ENCODE data around the gene MYO15B. TPM values are rescaled to one million over a fixed set of nuclear protein-coding genes. Genes with fewer than 3 reads are reported as not detected.

MYO15B gene
- total and polyA plus RNA-seq, 2 donors (not counting 1 experiment from before 2014, with no cell fraction given): 452 to 1,019 TPM

GRCh38 chr17:75549246-75550138 is 38.1 kb upstream of the MYO15B start:
- peaks cover 3% of the 10 kb centered on the region for H3K4me1 Mint-ChIP-seq
- intact Hi-C loops (cut with micrococcal nuclease): no loop called here
- POLR2A ChIA-PET: no interaction called here
- no peaks in the 10 kb centered on the region for H3K27me3 Mint-ChIP-seq
- CTCF ChIA-PET: interaction anchor here (0.6 to 1.1 kb wide), 2 partner anchors 39 to 194 kb away, joined by 3 read pairs; no protein-coding TSS in a partner anchor
- no peak overlapping the region for H3K4me2 ChIP-seq (replicated peaks; ENCODE audit: low read depth, low read length, poor library complexity, severe bottlenecking)
- H3K27ac Mint-ChIP-seq: no peak overlapping the region
- no peak overlapping the region for H3K4me3 Mint-ChIP-seq
- H3K9me3 Mint-ChIP-seq (ENCODE audit: insufficient read depth): no peaks in the 10 kb centered on the region
- no peaks in the 10 kb centered on the region for H3K27me3 ChIP-seq (replicated peaks in 1 of 4; ENCODE audit: control extremely low read depth in 1 of 4, control insufficient read depth in 3 of 4, insufficient read depth in 4 of 4, low read length in 3 of 4)
- no peak overlapping the region for H3K9ac ChIP-seq (ENCODE audit: low read length)
- H3K4me1 ChIP-seq (ENCODE audit: control insufficient read depth in 2 of 2, insufficient read depth in 2 of 2, low read length in 2 of 2): no peaks in the 10 kb centered on the region
- H3K4me3 ChIP-seq (ENCODE audit: control extremely low read depth in 1 of 5, extremely low read depth in 1 of 5, insufficient read depth in 1 of 5, low read depth in 2 of 5, low read length in 4 of 5): no peak overlapping the region
- H3K36me3 ChIP-seq (replicated peaks in 1 of 2; ENCODE audit: control extremely low read depth in 1 of 2, control insufficient read depth in 1 of 2, extremely low read depth in 1 of 2, insufficient read depth in 2 of 2, low read length in 1 of 2): peaks cover 0 to 5% of the 10 kb centered on the region in 2 experiments
- no peaks in the 10 kb centered on the region for H3K79me2 ChIP-seq (ENCODE audit: control insufficient read depth, insufficient read depth, low read length)
- no peak for DNase-seq
- no peak overlapping the region for H3K27ac ChIP-seq (ENCODE audit: low read length in 2 of 2)
- WGBS (ENCODE audit: insufficient coverage): 87% methylated on average over 22 of the region's 22 CpGs
- TF ChIP-seq EZH2 (IDR thresholded peaks at IDR 0.05; ENCODE audit: borderline replicate concordance, insufficient read depth, low read depth, low read length, poor library complexity, severe bottlenecking): no peak
- H2AFZ ChIP-seq (ENCODE audit: insufficient read depth, low read depth, low read length, poor library complexity, severe bottlenecking): no peak overlapping the region
- no peaks in the 10 kb centered on the region for H3K9me3 ChIP-seq (ENCODE audit: control extremely low read depth in 1 of 3, control insufficient read depth in 2 of 3, insufficient read depth in 1 of 3, low read length in 2 of 3)
- no peak for ATAC-seq (ENCODE audit: low read depth)
- no peaks in the 10 kb centered on the region for H4K20me1 ChIP-seq (ENCODE audit: control insufficient read depth, insufficient read depth, low read length, poor library complexity, severe bottlenecking)

- WGBS (ENCODE audit: insufficient coverage): 100% methylated on average over 4 of the region's 4 CpGs
- DNase-seq (no peak), ATAC-seq (ENCODE audit: low read depth) (no peak)
- no peaks in the 10 kb centered on the region for H3K9me3 ChIP-seq (ENCODE audit: control extremely low read depth in 1 of 3, control insufficient read depth in 2 of 3, insufficient read depth in 1 of 3, low read length in 2 of 3)
- no peak overlapping the region for H3K4me2 ChIP-seq (replicated peaks; ENCODE audit: low read depth, low read length, poor library complexity, severe bottlenecking)
- no peak for TF ChIP-seq CTCF (IDR thresholded peaks at IDR 0.05)
- no peak for TF ChIP-seq EZH2 (IDR thresholded peaks at IDR 0.05; ENCODE audit: borderline replicate concordance, insufficient read depth, low read depth, low read length, poor library complexity, severe bottlenecking)
- no peaks in the 10 kb centered on the region for H4K20me1 ChIP-seq (ENCODE audit: control insufficient read depth, insufficient read depth, low read length, poor library complexity, severe bottlenecking)
- intact Hi-C loops (cut with micrococcal nuclease): no loop called here
- H3K4me3 ChIP-seq (ENCODE audit: control extremely low read depth in 1 of 5, extremely low read depth in 1 of 5, insufficient read depth in 1 of 5, low read depth in 2 of 5, low read length in 4 of 5): no peak overlapping the region
- Mint-ChIP-seq H3K9me3 (ENCODE audit: insufficient read depth) (no peaks in the 10 kb centered on the region), H3K4me1 (peaks cover 3% of the 10 kb centered on the region), H3K27ac (no peak overlapping the region), H3K27me3 (no peaks in the 10 kb centered on the region), H3K4me3 (no peak overlapping the region)
- ChIA-PET POLR2A (no interaction called here), CTCF (no interaction called here)
- H3K36me3 ChIP-seq (replicated peaks in 1 of 2; ENCODE audit: control extremely low read depth in 1 of 2, control insufficient read depth in 1 of 2, extremely low read depth in 1 of 2, insufficient read depth in 2 of 2, low read length in 1 of 2): peaks cover 0 to 5% of the 10 kb centered on the region in 2 experiments
- no peaks in the 10 kb centered on the region for H3K27me3 ChIP-seq (replicated peaks in 1 of 4; ENCODE audit: control extremely low read depth in 1 of 4, control insufficient read depth in 3 of 4, insufficient read depth in 4 of 4, low read length in 3 of 4)
- no peak overlapping the region for H3K27ac ChIP-seq (ENCODE audit: low read length in 2 of 2)
- H3K4me1 ChIP-seq (ENCODE audit: control insufficient read depth in 2 of 2, insufficient read depth in 2 of 2, low read length in 2 of 2): no peaks in the 10 kb centered on the region
- no peak overlapping the region for H2AFZ ChIP-seq (ENCODE audit: insufficient read depth, low read depth, low read length, poor library complexity, severe bottlenecking)
- no peaks in the 10 kb centered on the region for H3K79me2 ChIP-seq (ENCODE audit: control insufficient read depth, insufficient read depth, low read length)
- no peak overlapping the region for H3K9ac ChIP-seq (ENCODE audit: low read length)
Observed at GRCh38 chr17:75550139-75550465, 37.5 kb upstream of the MYO15B start.
